ENCODE data around the gene FAM13A.

DNA sequence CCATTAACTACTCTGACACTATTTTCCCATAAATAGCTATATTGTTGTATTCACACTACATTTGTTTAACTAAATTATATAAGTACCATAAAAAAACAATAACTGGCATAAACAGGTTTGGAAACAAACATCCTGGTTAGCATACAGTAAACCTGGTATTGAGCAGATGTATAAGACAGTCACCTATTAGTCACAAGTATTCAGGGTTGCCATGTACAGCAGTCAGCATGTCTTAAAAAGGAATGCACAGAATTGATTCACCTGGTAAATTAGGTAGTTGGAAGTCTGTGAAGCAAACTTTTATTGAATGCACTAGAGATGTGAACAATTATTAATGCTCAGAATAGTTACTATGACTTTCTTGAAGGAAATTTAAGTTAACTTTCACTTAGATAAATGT is 137.9 kb downstream of the FAM13A start:
- TF ChIP-seq EZH2 (IDR thresholded peaks at IDR 0.05; ENCODE audit: borderline replicate concordance, insufficient read depth, low read depth, low read length, poor library complexity, severe bottlenecking) = no peak
- TF ChIP-seq, protein P1, sequence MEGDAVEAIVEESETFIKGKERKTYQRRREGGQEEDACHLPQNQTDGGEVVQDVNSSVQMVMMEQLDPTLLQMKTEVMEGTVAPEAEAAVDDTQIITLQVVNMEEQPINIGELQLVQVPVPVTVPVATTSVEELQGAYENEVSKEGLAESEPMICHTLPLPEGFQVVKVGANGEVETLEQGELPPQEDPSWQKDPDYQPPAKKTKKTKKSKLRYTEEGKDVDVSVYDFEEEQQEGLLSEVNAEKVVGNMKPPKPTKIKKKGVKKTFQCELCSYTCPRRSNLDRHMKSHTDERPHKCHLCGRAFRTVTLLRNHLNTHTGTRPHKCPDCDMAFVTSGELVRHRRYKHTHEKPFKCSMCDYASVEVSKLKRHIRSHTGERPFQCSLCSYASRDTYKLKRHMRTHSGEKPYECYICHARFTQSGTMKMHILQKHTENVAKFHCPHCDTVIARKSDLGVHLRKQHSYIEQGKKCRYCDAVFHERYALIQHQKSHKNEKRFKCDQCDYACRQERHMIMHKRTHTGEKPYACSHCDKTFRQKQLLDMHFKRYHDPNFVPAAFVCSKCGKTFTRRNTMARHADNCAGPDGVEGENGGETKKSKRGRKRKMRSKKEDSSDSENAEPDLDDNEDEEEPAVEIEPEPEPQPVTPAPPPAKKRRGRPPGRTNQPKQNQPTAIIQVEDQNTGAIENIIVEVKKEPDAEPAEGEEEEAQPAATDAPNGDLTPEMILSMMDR (IDR thresholded peaks at IDR 0.05) = no peak
